Heart left ventricle (tissue), 16 donors: ENCODE results near the gene BTBD17. TPM values are rescaled to one million over a fixed set of nuclear protein-coding genes. Genes with fewer than 3 reads are reported as not detected.

Experiments used
- ATAC-seq, 4 donors: fragments of 200-7000 bp; cut with Tn5 transposase; one replicate each; pipeline ENCODE4 v1.9.1; 2020 to 2022; ENCODE audit warnings: moderate library complexity in 4 of 4, mild to moderate bottlenecking in 3 of 4, moderate number of reproducible peaks in 1 of 4
- DNase-seq, 5 donors: peaks; one replicate each; pipeline ENCODE4 v3.0.0-alpha.2; 2020
- H3K27ac ChIP-seq, 12 donors: fragments of 200-600 bp; sonication (generic) in 4 of 12; one replicate each; pipeline versions ENCODE4 v1.5.0 to v1.8.0; 2016 to 2022; ENCODE audit warnings: mild to moderate bottlenecking in 2 of 12
- H3K27me3 ChIP-seq, 9 donors: fragments of 200-600 bp; sonication (generic) in 2 of 9; one replicate each; pipeline versions ENCODE4 v1.5.1 to v1.8.0; 2016 to 2022; ENCODE audit warnings: mild to moderate bottlenecking in 3 of 9
- H3K36me3 ChIP-seq, 9 donors: fragments of 200-600 bp; sonication (generic) in 2 of 9; one replicate each; pipeline versions ENCODE4 v1.5.0 to v1.8.0; 2018 to 2022; ENCODE audit warnings: mild to moderate bottlenecking in 2 of 9
- H3K4me1 ChIP-seq, 12 donors: fragments of 200-600 bp; sonication (generic) in 4 of 12; one replicate each; pipeline versions ENCODE4 v1.5.0 to v1.8.0; 2016 to 2022; ENCODE audit warnings: mild to moderate bottlenecking in 3 of 12
- H3K4me3 ChIP-seq, 12 donors: fragments of 200-600 bp; sonication (generic) in 4 of 12; one replicate each; pipeline versions ENCODE4 v1.5.0 to v1.8.0; 2017 to 2022; ENCODE audit warnings: mild to moderate bottlenecking in 9 of 12, moderate library complexity in 4 of 12
- H3K9me3 ChIP-seq, 12 donors: fragments of 200-600 bp; sonication (generic) in 4 of 12; one replicate each; pipeline versions ENCODE4 v1.5.0 to v1.8.0; 2016 to 2022; ENCODE audit warnings: mild to moderate bottlenecking in 1 of 12
- CTCF ChIP-seq, 12 donors: fragments of 200-600 bp; sonication (generic) in 4 of 12; IDR thresholded peaks; one replicate each; pipeline versions ENCODE4 v1.5.0 to v1.8.0; 2018 to 2022; ENCODE audit warnings: antibody characterized with exemption in 12 of 12, mild to moderate bottlenecking in 5 of 12
- POLR2A ChIP-seq, 2 donors: fragments of 450-650 bp; IDR thresholded peaks; one replicate each; pipeline ENCODE4 v1.6.1; 2017; ENCODE audit warnings: antibody characterized with exemption in 2 of 2, mild to moderate bottlenecking in 2 of 2, moderate library complexity in 2 of 2
- WGBS, 4 donors: extraction: QIAGEN DNeasy Blood & Tissue Kit in 2 of 4; methylation state at CpG; one replicate each; pipeline versions ENCODE4 v1.1.5 to v1.1.7; 2013 to 2018; 5-methylcytosine and 5-hydroxymethylcytosine counted together
- intact Hi-C, 10 donors: fragments of 100-400 bp; cut with DNase I; formaldehyde crosslinking; loops; one replicate each; pipeline versions ENCODE4 v1.11.1 to v1.14.2; 2022
- polyA plus RNA-seq, 2 donors: library from polyadenylated mRNA; stranded (reverse); fragments of 200-250 nt; gene quantifications; one replicate each; pipeline ENCODE4 v1.2.3, GENCODE V29; 2013
- total RNA-seq, 9 donors: library from RNA; depleted of rRNA in 2 of 9; stranded (reverse); fragments of >200 nt in 2 of 9; fragmentation: NEBNext Ultra II Directional in 3 of 9; extraction: Animal tissue kit (Norgen Biotek cat#: 25700) in 3 of 9; gene quantifications; one replicate each; pipeline versions ENCODE4 v1.1.0 to v1.2.4, GENCODE V29; 2016 to 2023
- donor health status: ischemic (EF 13 %, LVEDD 7.1; RV severe dilation, severe dysfunction).
- donor health status: healthy with polysubstance abuse.
- donor health status: DM: no; HTN: yes; CAD: no.
- donor health status: DM: no; HTN: no; CAD: no.
- donor health status: ischemic (EF 25% LVEDD 6.9; RV normal size, moderate dysfunction).
- donor health status: ischemic (EF 25% LVEDD 5.7; RV mildly dilated, moderate dysfunction).
- donor health status: healthy.
- donor health status: DM: yes; HTN: yes; CAD: no.
- donor health status: ischemic (EF 35%, LVEDD 5.7; RV mildly dilated, moderate dysfunction).
- donor health status: nonischemic (EF 11% LVEDD 7.7; RV severe dilation, severe dysfunction).
- donor health status: DM: yes; HTN: yes; CAD: no.
- donor health status: PGD.
- donor health status: ischemic (EF 29% LVEDD 5.4; RV normal size, mild dysfunction).
- donor health status: nonischemic (EF 23%, LVEDD 6.1; RV moderate dilation, normal function).

The BTBD17 gene
- total and polyA plus RNA-seq, 11 donors: not detected

GRCh38 chr17:74373838-74374606 is 12.4 kb upstream of the BTBD17 start:
- Histone ChIP-seq H3K9me3 (no peaks in the 10 kb centered on the region), H3K4me1 (peaks cover 0 to 13% (median under 1%) of the 10 kb centered on the region in 12 donors), H3K36me3 (no peaks in the 10 kb centered on the region), H3K4me3 (no peak overlapping the region), H3K27me3 (peaks cover 0 to 7% (median 0%) of the 10 kb centered on the region in 9 donors), H3K27ac (peak overlapping the region in 7 of 12 donors; percentile 1 to 52 (median 23))
- intact Hi-C loops: loop anchor here in 2 of 10 donors (5.0 to 10.0 kb wide), 2 partner anchors 228 to 231 kb away; no protein-coding TSS in a partner anchor
- DNase-seq (peak in 2 of 5 donors; percentile 48 to 58), ATAC-seq (peak in 3 of 4 donors; percentile 37 to 64 (median 60))
- no peak for TF ChIP-seq POLR2A (IDR thresholded peaks at IDR 0.05)
- TF ChIP-seq CTCF (IDR thresholded peaks at IDR 0.05): no peak
- 82 to 90% (median 85%) methylated on average over 15 of the region's 15 CpGs for WGBS, 4 donors

- Histone ChIP-seq H3K4me3 (no peak overlapping the region), H3K27ac (no peak overlapping the region), H3K36me3 (no peaks in the 10 kb centered on the region), H3K27me3 (peaks cover 0 to 7% (median 0%) of the 10 kb centered on the region in 9 donors), H3K4me1 (peaks cover 0 to 23% (median 9%) of the 10 kb centered on the region in 12 donors), H3K9me3 (no peaks in the 10 kb centered on the region)
- TF ChIP-seq CTCF (IDR thresholded peaks at IDR 0.05) (no peak), POLR2A (IDR thresholded peaks at IDR 0.05) (no peak)
- WGBS, 4 donors: 91 to 94% (median 92%) methylated on average over 8 to 9 of the region's 9 CpGs
- ATAC-seq (no peak), DNase-seq (no peak)
- intact Hi-C loops: loop anchor here in 2 of 10 donors (5.0 to 10.0 kb wide), 2 partner anchors 230 to 232 kb away; no protein-coding TSS in a partner anchor
Observed at GRCh38 chr17:74372426-74372825, 10.8 kb upstream of the BTBD17 start.

GRCh38 chr17:74371653-74372147 is 10.0 kb upstream of the BTBD17 start:
- H3K4me1 ChIP-seq: peaks cover 0 to 23% (median 9%) of the 10 kb centered on the region in 12 donors
- H3K4me3 ChIP-seq: no peak overlapping the region
- ATAC-seq (no peak), DNase-seq (no peak)
- H3K27me3 ChIP-seq: peaks cover 0 to 6% (median 0%) of the 10 kb centered on the region in 9 donors
- TF ChIP-seq CTCF (IDR thresholded peaks at IDR 0.05) (no peak), POLR2A (IDR thresholded peaks at IDR 0.05) (no peak)
- H3K9me3 ChIP-seq: no peaks in the 10 kb centered on the region
- H3K27ac ChIP-seq: no peak overlapping the region
- H3K36me3 ChIP-seq: no peaks in the 10 kb centered on the region
- intact Hi-C loops: loop anchor here in 2 of 10 donors (5.0 to 10.0 kb wide), 2 partner anchors 231 to 233 kb away; no protein-coding TSS in a partner anchor
- 95 to 98% (median 95%) methylated on average over 19 to 26 of the region's 26 CpGs for WGBS, 4 donors
